Measurements from ENCODE around the gene THAP7. TPM values are rescaled to one million over a fixed set of nuclear protein-coding genes. Genes with fewer than 3 reads are reported as not detected.

Gene THAP7
- total and polyA plus RNA-seq, 2 of the 4 experiments (the other 2 are of a cell fraction) = 14.2 to 19.8 TPM

- Histone ChIP-seq H3K9ac (ENCODE audit: low read depth, low read length) (peak overlapping the region; percentile 76), H3K9me1 (ENCODE audit: insufficient read depth, low read length) (peaks cover 13% of the 10 kb centered on the region; the same call in 1 of the 2 replicates), H2BK20ac (ENCODE audit: low read depth, low read length) (peak overlapping the region; percentile 26; the same call in 1 of the 2 replicates), H3K56ac (ENCODE audit: extremely low read depth, insufficient read depth, low read length) (peak overlapping the region; percentile 77), H3K9me3 (ENCODE audit: control insufficient read depth, insufficient read depth, low read length) (no peaks in the 10 kb centered on the region), H2AK5ac (ENCODE audit: low read depth, low read length) (peak overlapping the region; percentile 76), H3K79me1 (ENCODE audit: low read depth in 1 of 2, low read length in 2 of 2) (peaks cover 19 to 49% of the 10 kb centered on the region in 2 experiments), H3K4ac (ENCODE audit: low read depth, low read length) (peak overlapping the region; percentile 90), H2AFZ (replicated peaks; ENCODE audit: low read length, poor library complexity) (peak overlapping the region; percentile 97), H2BK120ac (ENCODE audit: low read depth, low read length) (no peak overlapping the region; the same call in 1 of the 2 replicates), H3K18ac (ENCODE audit: low read depth, low read length) (peak overlapping the region; percentile 25; the same call in 1 of the 2 replicates), H3K27ac (ENCODE audit: insufficient read depth, low read length) (peak overlapping the region; percentile 93), H2BK5ac (ENCODE audit: low read depth, low read length, poor library complexity, severe bottlenecking) (peak overlapping the region; percentile 84), H4K20me1 (ENCODE audit: insufficient read depth, low read length) (peaks cover 9% of the 10 kb centered on the region; the same call in 1 of the 2 replicates), H3K4me1 (ENCODE audit: control insufficient read depth, insufficient read depth, low read length) (peaks cover 15% of the 10 kb centered on the region), H4K91ac (ENCODE audit: insufficient read depth, low read depth, low read length) (peak overlapping the region; percentile 89), H3K27me3 (ENCODE audit: control insufficient read depth, insufficient read depth, low read length) (no peaks in the 10 kb centered on the region), H3K36me3 (ENCODE audit: control insufficient read depth, insufficient read depth, low read length) (peaks cover 30% of the 10 kb centered on the region), H2BK15ac (ENCODE audit: low read depth, low read length) (no peak overlapping the region), H4K8ac (ENCODE audit: low read depth in 2 of 2, low read length in 2 of 2) (peak overlapping the region; percentile 91 to 97), H3K23ac (ENCODE audit: low read depth, low read length) (peak overlapping the region; percentile 93), H4K5ac (ENCODE audit: low read depth, low read length) (peak overlapping the region; percentile 93), H3K4me2 (ENCODE audit: low read depth, low read length) (peak overlapping the region; percentile 93), H3K14ac (replicated peaks; ENCODE audit: low read depth, low read length) (peak overlapping the region; percentile 96), H2AK9ac (replicated peaks; ENCODE audit: low read depth, low read length, poor library complexity) (peak overlapping the region; percentile 100), H3K4me3 (ENCODE audit: insufficient read depth, low read depth, low read length) (peak overlapping the region; percentile 75)
- intact Hi-C loops (cut with micrococcal nuclease) = no loop called here
- ATAC-seq (ENCODE audit: low read depth) (peak; percentile 3), DNase-seq (no peak)
- in situ Hi-C loops (cut with MboI; ENCODE audit: low sequenced_read_pairs) = no loop called here
- WGBS, 2 experiments (ENCODE audit: extremely low coverage in 2 of 2, insufficient read length in 1 of 2) = 0% methylated on average over 13 of the region's 26 CpGs; no CpG with 5 or more reads in 1 of the 2 experiments
- TF ChIP-seq RCOR1 (IDR thresholded peaks at IDR 0.05; ENCODE audit: insufficient replicate concordance, low read length) = no peak
- TF ChIP-seq, protein P1, sequence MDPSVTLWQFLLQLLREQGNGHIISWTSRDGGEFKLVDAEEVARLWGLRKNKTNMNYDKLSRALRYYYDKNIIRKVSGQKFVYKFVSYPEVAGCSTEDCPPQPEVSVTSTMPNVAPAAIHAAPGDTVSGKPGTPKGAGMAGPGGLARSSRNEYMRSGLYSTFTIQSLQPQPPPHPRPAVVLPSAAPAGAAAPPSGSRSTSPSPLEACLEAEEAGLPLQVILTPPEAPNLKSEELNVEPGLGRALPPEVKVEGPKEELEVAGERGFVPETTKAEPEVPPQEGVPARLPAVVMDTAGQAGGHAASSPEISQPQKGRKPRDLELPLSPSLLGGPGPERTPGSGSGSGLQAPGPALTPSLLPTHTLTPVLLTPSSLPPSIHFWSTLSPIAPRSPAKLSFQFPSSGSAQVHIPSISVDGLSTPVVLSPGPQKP (IDR thresholded peaks at IDR 0.05; ENCODE audit: borderline replicate concordance, low read depth, low read length) = no peak
- TF ChIP-seq, protein P2, sequence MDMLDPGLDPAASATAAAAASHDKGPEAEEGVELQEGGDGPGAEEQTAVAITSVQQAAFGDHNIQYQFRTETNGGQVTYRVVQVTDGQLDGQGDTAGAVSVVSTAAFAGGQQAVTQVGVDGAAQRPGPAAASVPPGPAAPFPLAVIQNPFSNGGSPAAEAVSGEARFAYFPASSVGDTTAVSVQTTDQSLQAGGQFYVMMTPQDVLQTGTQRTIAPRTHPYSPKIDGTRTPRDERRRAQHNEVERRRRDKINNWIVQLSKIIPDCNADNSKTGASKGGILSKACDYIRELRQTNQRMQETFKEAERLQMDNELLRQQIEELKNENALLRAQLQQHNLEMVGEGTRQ (IDR thresholded peaks at IDR 0.05; ENCODE audit: low read depth, low read length) = no peak
- TF ChIP-seq MAFK (IDR thresholded peaks at IDR 0.05; ENCODE audit: low read depth, low read length) = no peak
- TF ChIP-seq CTCF (conservative IDR thresholded peaks at IDR 0.05; ENCODE audit: low read depth, low read length) = no peak
- TF ChIP-seq MXI1 (IDR thresholded peaks at IDR 0.05; ENCODE audit: borderline replicate concordance, low read depth, low read length) = no peak
- no peak for TF ChIP-seq CHD1 (IDR thresholded peaks at IDR 0.05; ENCODE audit: low read depth, low read length)
- TF ChIP-seq RFX5 (IDR thresholded peaks at IDR 0.05; ENCODE audit: low read depth, low read length) = no peak
- no peak for TF ChIP-seq CEBPB (IDR thresholded peaks at IDR 0.05; ENCODE audit: low read depth, low read length)
- no peak for TF ChIP-seq FOS (IDR thresholded peaks at IDR 0.05; ENCODE audit: low read depth, low read length)
- TF ChIP-seq NFE2L2 (IDR thresholded peaks at IDR 0.05; ENCODE audit: low read depth, low read length) = no peak
- no peak for TF ChIP-seq SMC3 (IDR thresholded peaks at IDR 0.05; ENCODE audit: low read depth, low read length)
- TF ChIP-seq MAZ (IDR thresholded peaks at IDR 0.05; ENCODE audit: borderline replicate concordance, low read depth, low read length) = no peak
- POLR2A ChIA-PET (ENCODE audit: unreplicated experiment) = no interaction called here
- CTCF ChIA-PET = no interaction called here
- dilution Hi-C loops (cut with HindIII; ENCODE audit: low sequenced_read_pairs, unreplicated experiment) = no loop called here
- BruUV-seq (replicated peaks) = TSS peak; percentile 47
Observed at GRCh38 chr22:21000987-21001600, 824 bp downstream of the THAP7 start.
